Osteoblast (primary cell): ENCODE results near the gene TCHHL1. TPM values are rescaled to one million over a fixed set of nuclear protein-coding genes. Genes with fewer than 3 reads are reported as not detected.

Source experiments
- DNase-seq: peaks from one replicate; pipeline ENCODE4 v3.0.0; 2011; ENCODE audit warnings: low spot score, mixed read lengths; ENCODE audit not compliant: insufficient read length; ENCODE audit errors: missing footprints
- H2AFZ ChIP-seq: 2 replicates; pipeline ENCODE4 v1.6.0; 2011; ENCODE audit warnings: mild to moderate bottlenecking, low read length
- H3K27ac ChIP-seq: 2 replicates; pipeline ENCODE4 v1.5.1; 2011; ENCODE audit warnings: mild to moderate bottlenecking, low read depth, low read length, moderate library complexity
- H3K27me3 ChIP-seq: 2 replicates; pipeline ENCODE4 v1.6.0; 2012; ENCODE audit warnings: mild to moderate bottlenecking, control low read depth, inconsistent platforms, low read length, moderate library complexity; ENCODE audit not compliant: insufficient read depth
- H3K36me3 ChIP-seq: 2 replicates; pipeline ENCODE4 v1.5.1; 2011; ENCODE audit warnings: mild to moderate bottlenecking, low read length, control low read depth, moderate library complexity; ENCODE audit not compliant: insufficient read depth
- H3K4me1 ChIP-seq: 2 replicates; pipeline ENCODE4 v1.5.1; 2011; ENCODE audit warnings: mild to moderate bottlenecking, low read length, control low read depth, moderate library complexity; ENCODE audit not compliant: insufficient read depth
- H3K4me2 ChIP-seq: 2 replicates; pipeline ENCODE4 v1.6.0; 2011; ENCODE audit warnings: mild to moderate bottlenecking, low read length; ENCODE audit not compliant: insufficient read depth
- H3K4me3 ChIP-seq: fragments of 200-600 bp; sonication (generic); 3 replicates; pipeline ENCODE4 v1.5.1; 2012; ENCODE audit warnings: mild to moderate bottlenecking, low read length, inconsistent platforms; ENCODE audit not compliant: insufficient read depth
- H3K79me2 ChIP-seq: 2 replicates; pipeline ENCODE4 v1.6.0; 2012; ENCODE audit warnings: mild to moderate bottlenecking, low read length, control low read depth, inconsistent platforms; ENCODE audit not compliant: insufficient read depth
- H3K9me3 ChIP-seq: 2 replicates; pipeline ENCODE4 v1.5.1; 2011; ENCODE audit warnings: low read depth, low read length, control low read depth
- H4K20me1 ChIP-seq: 2 replicates; pipeline ENCODE4 v1.6.0; 2012; ENCODE audit warnings: mild to moderate bottlenecking, low read length, control low read depth; ENCODE audit not compliant: insufficient read depth
- CTCF ChIP-seq: IDR thresholded peaks from 2 replicates; pipeline ENCODE4 v1.5.1; 2011; ENCODE audit warnings: mild to moderate bottlenecking, low read depth, low read length, moderate library complexity; ENCODE audit errors: extremely low read depth
- total RNA-seq: library from RNA; depleted of rRNA; stranded (reverse); fragments of >200 nt; gene quantifications from 2 replicates; pipeline ENCODE4 v1.2.3, GENCODE V29; 2012

The TCHHL1 gene
- total RNA-seq, 1 donor, result not detected

- Histone ChIP-seq H3K79me2 (peaks cover 29% of the 10 kb centered on the region), H3K27me3 (peaks cover 32% of the 10 kb centered on the region), H3K27ac (no peak overlapping the region), H3K4me2 (no peak overlapping the region), H3K36me3 (peaks cover 6% of the 10 kb centered on the region), H3K9me3 (no peaks in the 10 kb centered on the region), H2AFZ (no peak overlapping the region), H3K4me3 (no peak overlapping the region), H3K4me1 (peaks cover 18% of the 10 kb centered on the region), H4K20me1 (peaks cover 19% of the 10 kb centered on the region)
- no peak for DNase-seq
- no peak for TF ChIP-seq CTCF
Measured at GRCh38 chr1:152038871-152039270, 50.0 kb downstream of the TCHHL1 start.

GRCh38 chr1:152036267-152037216, 52.3 kb downstream of the TCHHL1 start, which contains the start of gene S100A11:
Gene S100A11 (minus strand): TSS chr1:152037004. CDS start chr1:152036915, 89 bp downstream.
- Histone ChIP-seq H3K4me2 (peak within 1 kb of the TSS; percentile 81), H3K79me2 (peaks cover 38% of the 10 kb centered on the region), H3K36me3 (peaks cover 29% of the 10 kb centered on the region), H3K4me1 (peaks cover 19% of the 10 kb centered on the region), H4K20me1 (peaks cover 40% of the 10 kb centered on the region), H3K9me3 (no peaks in the 10 kb centered on the region), H3K27ac (peak within 1 kb of the TSS; percentile 95), H3K4me3 (peak within 1 kb of the TSS; percentile 89), H2AFZ (peak within 1 kb of the TSS; percentile 77), H3K27me3 (peaks cover 21% of the 10 kb centered on the region)
- TF ChIP-seq CTCF, result no peak
- DNase-seq, result peak; percentile 94

- H3K4me2 ChIP-seq, result peak overlapping the region; percentile 81
- peaks cover 19% of the 10 kb centered on the region for H3K4me1 ChIP-seq
- H3K36me3 ChIP-seq, result peaks cover 35% of the 10 kb centered on the region
- H3K79me2 ChIP-seq, result peaks cover 38% of the 10 kb centered on the region
- H3K9me3 ChIP-seq, result no peaks in the 10 kb centered on the region
- peak overlapping the region; percentile 95 for H3K27ac ChIP-seq
- H4K20me1 ChIP-seq, result peaks cover 42% of the 10 kb centered on the region
- peak; percentile 68 for DNase-seq
- TF ChIP-seq CTCF, result no peak
- peak overlapping the region; percentile 65 for H2AFZ ChIP-seq
- peak overlapping the region; percentile 89 for H3K4me3 ChIP-seq
- H3K27me3 ChIP-seq, result peaks cover 13% of the 10 kb centered on the region
Measured at GRCh38 chr1:152035539-152036266, 53.2 kb downstream of the TCHHL1 start.
